ENCODE results near the gene SRPK1. TPM values are rescaled to one million over a fixed set of nuclear protein-coding genes. Genes with fewer than 3 reads are reported as not detected.

The SRPK1 gene
- total RNA-seq, 2 experiments from 2014 or later, result 117 to 133 TPM

- Mint-ChIP-seq H3K27me3 (no peaks in the 10 kb centered on the region), H3K4me3 (no peak overlapping the region), H3K4me1 (ENCODE audit: low read depth) (no peaks in the 10 kb centered on the region), H3K36me3 (ENCODE audit: low read depth) (no peaks in the 10 kb centered on the region), H3K9me3 (no peaks in the 10 kb centered on the region), H3K27ac (no peak overlapping the region)
- ChIA-PET CTCF (no interaction called here), POLR2A (interaction anchor here (0.6 kb wide), 1 partner anchor 533 kb away, joined by 3 read pairs; no protein-coding TSS in a partner anchor)
- intact Hi-C loops (cut with micrococcal nuclease), result no loop called here
- no peak for TF ChIP-seq CTCF (IDR thresholded peaks at IDR 0.05)
- DNase-seq (no peak), ATAC-seq (no peak)
Measured at GRCh38 chr6:35967076-35967774, 46.3 kb upstream of the SRPK1 start.

- Mint-ChIP-seq H3K4me1 (ENCODE audit: low read depth) (no peaks in the 10 kb centered on the region), H3K9me3 (no peaks in the 10 kb centered on the region), H3K27me3 (no peaks in the 10 kb centered on the region), H3K27ac (no peak overlapping the region), H3K4me3 (no peak overlapping the region), H3K36me3 (ENCODE audit: low read depth) (no peaks in the 10 kb centered on the region)
- POLR2A ChIA-PET, result no interaction called here
- intact Hi-C loops (cut with micrococcal nuclease), result no loop called here
- no peak for DNase-seq
- no peak for ATAC-seq
- no peak for TF ChIP-seq CTCF (IDR thresholded peaks at IDR 0.05)
- CTCF ChIA-PET, result no interaction called here
Measured at GRCh38 chr6:35962779-35963560, 42.1 kb upstream of the SRPK1 start.

GRCh38 chr6:35960187-35960586 lies 39.3 kb upstream of the SRPK1 start:
- H3K27ac Mint-ChIP-seq, result no peak overlapping the region
- POLR2A ChIA-PET, result interaction anchor here (0.8 kb wide), 1 partner anchor 17 kb away, joined by 3 read pairs; no protein-coding TSS in a partner anchor
- intact Hi-C loops (cut with micrococcal nuclease), result no loop called here
- H3K36me3 Mint-ChIP-seq (ENCODE audit: low read depth), result no peaks in the 10 kb centered on the region
- ATAC-seq (no peak), DNase-seq (no peak)
- CTCF ChIA-PET, result interaction anchor here (1.2 kb wide), 1 partner anchor 135 kb away, joined by 3 read pairs; no protein-coding TSS in a partner anchor
- no peaks in the 10 kb centered on the region for H3K27me3 Mint-ChIP-seq
- TF ChIP-seq CTCF (IDR thresholded peaks at IDR 0.05), result no peak
- no peak overlapping the region for H3K4me3 Mint-ChIP-seq
- H3K4me1 Mint-ChIP-seq (ENCODE audit: low read depth), result no peaks in the 10 kb centered on the region
- no peaks in the 10 kb centered on the region for H3K9me3 Mint-ChIP-seq

- ChIA-PET CTCF (interaction anchor here (0.7 to 2.0 kb wide), 6 partner anchors 11 to 433 kb away, joined by 3 to 6 read pairs (median 4); no protein-coding TSS in a partner anchor), POLR2A (interaction anchor here (0.6 to 0.9 kb wide), 2 partner anchors 70 to 1307 kb away, joined by 3 read pairs; no protein-coding TSS in a partner anchor)
- no peaks in the 10 kb centered on the region for H3K36me3 Mint-ChIP-seq (ENCODE audit: low read depth)
- no peaks in the 10 kb centered on the region for H3K27me3 Mint-ChIP-seq
- TF ChIP-seq CTCF (IDR thresholded peaks at IDR 0.05), result peak; percentile 48
- peak; percentile 38 for DNase-seq
- ATAC-seq, result no peak
- H3K9me3 Mint-ChIP-seq, result no peaks in the 10 kb centered on the region
- no peak overlapping the region for H3K4me3 Mint-ChIP-seq
- peaks cover 8% of the 10 kb centered on the region for H3K4me1 Mint-ChIP-seq (ENCODE audit: low read depth)
- no peak overlapping the region for H3K27ac Mint-ChIP-seq
- intact Hi-C loops (cut with micrococcal nuclease), result no loop called here
Measured at GRCh38 chr6:35955970-35956369, 35.1 kb upstream of the SRPK1 start.

GRCh38 chr6:35955521-35955920 lies 34.6 kb upstream of the SRPK1 start:
- Mint-ChIP-seq H3K9me3 (no peaks in the 10 kb centered on the region), H3K4me3 (no peak overlapping the region), H3K4me1 (ENCODE audit: low read depth) (peaks cover 8% of the 10 kb centered on the region), H3K36me3 (ENCODE audit: low read depth) (no peaks in the 10 kb centered on the region), H3K27me3 (no peaks in the 10 kb centered on the region), H3K27ac (no peak overlapping the region)
- ChIA-PET CTCF (interaction anchor here (0.7 to 2.0 kb wide), 7 partner anchors 10 to 432 kb away, joined by 3 to 6 read pairs (median 4); no protein-coding TSS in a partner anchor), POLR2A (no interaction called here)
- intact Hi-C loops (cut with micrococcal nuclease), result no loop called here
- TF ChIP-seq CTCF (IDR thresholded peaks at IDR 0.05), result no peak
- DNase-seq, result no peak
- no peak for ATAC-seq

Measured in activated CD8-positive, alpha-beta T cell treated with anti-CD3 and anti-CD28 coated beads for 36 hours (primary cell).